G401.6 (cell line): ENCODE measurements around the gene PHACTR3.

Source experiments
- FAIRE-seq: peaks from 2 replicates; lab custom pipeline; 2012; peaks lifted over from hg19 to GRCh38; lab: Jason Lieb, UNC

PHACTR3 gene

GRCh38 chr20:59622496-59622895 is 18.2 kb downstream of the PHACTR3 start:
- no peak for FAIRE-seq

GRCh38 chr20:59623133-59623532 is 18.8 kb downstream of the PHACTR3 start:
- FAIRE-seq: no peak

- FAIRE-seq: no peak
These were observed 19.2 kb downstream of the PHACTR3 start for GRCh38 chr20:59623583-59623982.

GRCh38 chr20:59624401-59624800 is 20.1 kb downstream of the PHACTR3 start:
- FAIRE-seq: no peak

- no peak for FAIRE-seq
These were observed 21.0 kb downstream of the PHACTR3 start for GRCh38 chr20:59625214-59625922.

GRCh38 chr20:59627298-59627697 is 23.0 kb downstream of the PHACTR3 start:
- FAIRE-seq: no peak

- no peak for FAIRE-seq
These were observed 23.8 kb downstream of the PHACTR3 start for GRCh38 chr20:59628171-59628570.

- no peak for FAIRE-seq
These were observed 25.1 kb downstream of the PHACTR3 start for GRCh38 chr20:59629141-59630045.

- no peak for FAIRE-seq
These were observed 26.2 kb downstream of the PHACTR3 start for GRCh38 chr20:59630526-59630925.

GRCh38 chr20:59631751-59632540 is 27.6 kb downstream of the PHACTR3 start:
- no peak for FAIRE-seq

GRCh38 chr20:59632541-59633113 is 28.3 kb downstream of the PHACTR3 start:
- no peak for FAIRE-seq

- no peak for FAIRE-seq
These were observed 29.4 kb downstream of the PHACTR3 start for GRCh38 chr20:59633656-59634251.

GRCh38 chr20:59634435-59635005 is 30.2 kb downstream of the PHACTR3 start:
- FAIRE-seq: no peak

GRCh38 chr20:59636766-59637370 is 32.5 kb downstream of the PHACTR3 start:
- no peak for FAIRE-seq

GRCh38 chr20:59640267-59640666 is 35.9 kb downstream of the PHACTR3 start:
- FAIRE-seq: no peak

- FAIRE-seq: no peak
These were observed 39.3 kb downstream of the PHACTR3 start for GRCh38 chr20:59643615-59644061.

GRCh38 chr20:59644371-59644939 is 40.1 kb downstream of the PHACTR3 start:
- FAIRE-seq: no peak

- FAIRE-seq: no peak
These were observed 40.9 kb downstream of the PHACTR3 start for GRCh38 chr20:59645271-59645670.

GRCh38 chr20:59645761-59646171 is 41.4 kb downstream of the PHACTR3 start:
- FAIRE-seq: no peak

- FAIRE-seq: no peak
These were observed 42.1 kb downstream of the PHACTR3 start for GRCh38 chr20:59646487-59646886.

- no peak for FAIRE-seq
These were observed 42.9 kb downstream of the PHACTR3 start for GRCh38 chr20:59647271-59647670.
